ENCODE measurements around the gene FSD2.
"Not testable (repeated sequence)": the region's sequence is repeated elsewhere in the genome, so short reads cannot be mapped to it uniquely, and the experiment has no call there.

Gene FSD2

GRCh38 chr15:82793737-82794136 lies 12.1 kb downstream of the FSD2 start:
- H3K27ac Mint-ChIP-seq: no peak overlapping the region
- H3K27me3 Mint-ChIP-seq (ENCODE audit: low read depth): peaks cover 35% of the 10 kb centered on the region
- H3K4me3 Mint-ChIP-seq: no peak overlapping the region
- no peaks in the 10 kb centered on the region for H3K4me1 Mint-ChIP-seq (ENCODE audit: low read depth)
- peaks cover 8% of the 10 kb centered on the region for H3K9me3 Mint-ChIP-seq
- H3K36me3 Mint-ChIP-seq (ENCODE audit: low read depth): no peaks in the 10 kb centered on the region
- DNase-seq (ENCODE audit: low spot score): no peak

- DNase-seq (ENCODE audit: low spot score): no peak
- H3K27me3 Mint-ChIP-seq (ENCODE audit: low read depth): peaks cover 28% of the 10 kb centered on the region
- peaks cover 8% of the 10 kb centered on the region for H3K9me3 Mint-ChIP-seq
Observed at GRCh38 chr15:82792068-82792467, 13.8 kb downstream of the FSD2 start.

GRCh38 chr15:82790321-82790720 lies 15.5 kb downstream of the FSD2 start:
- Mint-ChIP-seq H3K4me3 (no peak overlapping the region), H3K36me3 (ENCODE audit: low read depth) (no peaks in the 10 kb centered on the region), H3K9me3 (peaks cover 8% of the 10 kb centered on the region), H3K27ac (no peak overlapping the region), H3K27me3 (ENCODE audit: low read depth) (peaks cover 31% of the 10 kb centered on the region), H3K4me1 (ENCODE audit: low read depth) (no peaks in the 10 kb centered on the region)
- DNase-seq (ENCODE audit: low spot score): no peak

More at GRCh38 chr15:82792068-82792467, 13.8 kb downstream of the FSD2 start:
- no peaks in the 10 kb centered on the region for H3K4me1 Mint-ChIP-seq (ENCODE audit: low read depth)
- H3K27ac Mint-ChIP-seq: no peak overlapping the region
- no peak overlapping the region for H3K4me3 Mint-ChIP-seq
- H3K36me3 Mint-ChIP-seq (ENCODE audit: low read depth): no peaks in the 10 kb centered on the region

GRCh38 chr15:82789491-82789890 lies 16.4 kb downstream of the FSD2 start:
- H3K36me3 Mint-ChIP-seq (ENCODE audit: low read depth): no peaks in the 10 kb centered on the region
- peaks cover 8% of the 10 kb centered on the region for H3K9me3 Mint-ChIP-seq
- DNase-seq (ENCODE audit: low spot score): no peak
- H3K4me3 Mint-ChIP-seq: no peak overlapping the region
- no peak overlapping the region for H3K27ac Mint-ChIP-seq
- peaks cover 34% of the 10 kb centered on the region for H3K27me3 Mint-ChIP-seq (ENCODE audit: low read depth)
- no peaks in the 10 kb centered on the region for H3K4me1 Mint-ChIP-seq (ENCODE audit: low read depth)

GRCh38 chr15:82788496-82788895 lies 17.4 kb downstream of the FSD2 start:
- Mint-ChIP-seq H3K27ac (no peak overlapping the region), H3K4me1 (ENCODE audit: low read depth) (no peaks in the 10 kb centered on the region), H3K36me3 (ENCODE audit: low read depth) (no peaks in the 10 kb centered on the region), H3K9me3 (no peaks in the 10 kb centered on the region), H3K27me3 (ENCODE audit: low read depth) (peaks cover 31% of the 10 kb centered on the region), H3K4me3 (no peak overlapping the region)
- DNase-seq (ENCODE audit: low spot score): no peak

- Mint-ChIP-seq H3K9me3 (no peaks in the 10 kb centered on the region), H3K4me1 (ENCODE audit: low read depth) (no peaks in the 10 kb centered on the region), H3K4me3 (no peak overlapping the region), H3K27ac (no peak overlapping the region), H3K36me3 (ENCODE audit: low read depth) (no peaks in the 10 kb centered on the region), H3K27me3 (ENCODE audit: low read depth) (peaks cover 18% of the 10 kb centered on the region)
- DNase-seq (ENCODE audit: low spot score): no peak
Observed at GRCh38 chr15:82781349-82781748, 24.5 kb downstream of the FSD2 start.

GRCh38 chr15:82778755-82779154 lies 27.1 kb downstream of the FSD2 start:
- no peaks in the 10 kb centered on the region for H3K4me1 Mint-ChIP-seq (ENCODE audit: low read depth)
- DNase-seq (ENCODE audit: low spot score): no peak
- no peaks in the 10 kb centered on the region for H3K36me3 Mint-ChIP-seq (ENCODE audit: low read depth)
- H3K4me3 Mint-ChIP-seq: no peak overlapping the region
- no peak overlapping the region for H3K27ac Mint-ChIP-seq
- H3K9me3 Mint-ChIP-seq: no peaks in the 10 kb centered on the region
- peaks cover 14% of the 10 kb centered on the region for H3K27me3 Mint-ChIP-seq (ENCODE audit: low read depth)

GRCh38 chr15:82774496-82774895 lies 31.4 kb downstream of the FSD2 start:
- Mint-ChIP-seq H3K4me1 (ENCODE audit: low read depth) (no peaks in the 10 kb centered on the region), H3K27ac (no peak overlapping the region), H3K36me3 (ENCODE audit: low read depth) (no peaks in the 10 kb centered on the region), H3K4me3 (no peak overlapping the region), H3K9me3 (no peaks in the 10 kb centered on the region), H3K27me3 (ENCODE audit: low read depth) (peaks cover 15% of the 10 kb centered on the region)
- DNase-seq (ENCODE audit: low spot score): no peak

GRCh38 chr15:82771789-82772607 lies 33.9 kb downstream of the FSD2 start:
- Mint-ChIP-seq H3K4me1 (ENCODE audit: low read depth) (no peaks in the 10 kb centered on the region), H3K27me3 (ENCODE audit: low read depth) (peaks cover 14% of the 10 kb centered on the region), H3K9me3 (no peaks in the 10 kb centered on the region), H3K27ac (no peak overlapping the region), H3K36me3 (ENCODE audit: low read depth) (no peaks in the 10 kb centered on the region), H3K4me3 (no peak overlapping the region)
- no peak for DNase-seq (ENCODE audit: low spot score)

GRCh38 chr15:82768414-82769054 lies 37.3 kb downstream of the FSD2 start:
- Mint-ChIP-seq H3K27me3 (ENCODE audit: low read depth) (peaks cover 4% of the 10 kb centered on the region), H3K9me3 (no peaks in the 10 kb centered on the region), H3K27ac (no peak overlapping the region), H3K4me1 (ENCODE audit: low read depth) (peaks cover 3% of the 10 kb centered on the region), H3K4me3 (no peak overlapping the region), H3K36me3 (ENCODE audit: low read depth) (peaks cover 2% of the 10 kb centered on the region)
- no peak for DNase-seq (ENCODE audit: low spot score)

- H3K36me3 Mint-ChIP-seq (ENCODE audit: low read depth): peaks cover 2% of the 10 kb centered on the region
- no peaks in the 10 kb centered on the region for H3K9me3 Mint-ChIP-seq
- no peaks in the 10 kb centered on the region for H3K27me3 Mint-ChIP-seq (ENCODE audit: low read depth)
- no peak for DNase-seq (ENCODE audit: low spot score)
- no peak overlapping the region for H3K27ac Mint-ChIP-seq
- H3K4me3 Mint-ChIP-seq: no peak overlapping the region
- peaks cover 3% of the 10 kb centered on the region for H3K4me1 Mint-ChIP-seq (ENCODE audit: low read depth)
Observed at GRCh38 chr15:82767163-82767829, 38.6 kb downstream of the FSD2 start.

- H3K9me3 Mint-ChIP-seq; H3K4me3 Mint-ChIP-seq; H3K36me3 Mint-ChIP-seq (ENCODE audit: low read depth); DNase-seq (ENCODE audit: low spot score); H3K4me1 Mint-ChIP-seq (ENCODE audit: low read depth); H3K27me3 Mint-ChIP-seq (ENCODE audit: low read depth); H3K27ac Mint-ChIP-seq: not testable (repeated sequence)
Observed at GRCh38 chr15:82766201-82766600, 39.7 kb downstream of the FSD2 start.

- no peak for DNase-seq (ENCODE audit: low spot score)
- no peak overlapping the region for H3K4me3 Mint-ChIP-seq
- no peaks in the 10 kb centered on the region for H3K27me3 Mint-ChIP-seq (ENCODE audit: low read depth)
- H3K27ac Mint-ChIP-seq: no peak overlapping the region
- peaks cover 3% of the 10 kb centered on the region for H3K4me1 Mint-ChIP-seq (ENCODE audit: low read depth)
- H3K9me3 Mint-ChIP-seq: no peaks in the 10 kb centered on the region
- peaks cover 2% of the 10 kb centered on the region for H3K36me3 Mint-ChIP-seq (ENCODE audit: low read depth)
Observed at GRCh38 chr15:82764740-82765139, 41.1 kb downstream of the FSD2 start.

GRCh38 chr15:82764117-82764490 lies 41.8 kb downstream of the FSD2 start:
- Mint-ChIP-seq H3K4me3 (no peak overlapping the region), H3K36me3 (ENCODE audit: low read depth) (peaks cover 2% of the 10 kb centered on the region), H3K27ac (no peak overlapping the region)

More at GRCh38 chr15:82764117-82764490, 41.8 kb downstream of the FSD2 start:
- Mint-ChIP-seq H3K27me3 (ENCODE audit: low read depth) (no peaks in the 10 kb centered on the region), H3K9me3 (no peaks in the 10 kb centered on the region), H3K4me1 (ENCODE audit: low read depth) (peaks cover 3% of the 10 kb centered on the region)
- DNase-seq (ENCODE audit: low spot score): no peak
